ENCODE data around the gene TTC38.
A peak's percentile ranks its signal among the peaks of the same experiment; 100 is the strongest.

TTC38 gene

DNA sequence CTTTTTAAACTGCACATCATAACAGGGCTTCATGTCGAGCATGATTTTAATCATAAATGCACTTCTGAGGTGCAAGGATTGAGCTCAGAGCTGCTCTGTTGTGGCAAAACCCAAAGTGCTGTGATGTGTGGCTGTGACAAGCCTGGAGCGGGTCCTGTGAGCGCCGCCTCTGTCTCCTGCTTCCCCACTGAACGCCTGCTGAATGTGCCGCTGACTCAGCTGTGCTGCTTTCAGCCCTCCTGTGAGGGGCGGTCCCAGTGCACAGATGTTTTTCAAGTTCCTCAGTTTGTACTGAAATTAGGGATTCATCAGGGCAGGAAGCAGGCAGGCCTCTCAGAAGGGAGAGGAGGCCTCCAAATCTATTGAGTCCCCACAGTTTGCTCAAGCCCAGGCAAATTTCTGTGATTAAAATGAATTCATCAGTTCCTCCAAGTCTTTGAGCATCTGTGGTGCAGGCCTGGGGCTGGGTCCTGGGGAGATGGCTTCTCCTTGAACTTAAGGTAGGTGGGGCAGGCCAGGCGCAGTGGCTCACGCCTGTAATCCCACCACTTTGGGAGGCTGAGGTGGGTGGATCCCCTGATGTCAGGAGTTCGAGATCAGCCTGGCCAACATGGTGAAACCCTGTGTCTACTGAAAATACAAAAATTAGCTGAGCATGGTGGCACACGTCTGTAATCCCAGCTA lies 25.9 kb downstream of the TTC38 start:
- H3K27me3 ChIP-seq (replicated peaks; ENCODE audit: control insufficient read depth, insufficient read depth, low read length) = no peaks in the 10 kb centered on the region
- no peak overlapping the region for H3K4me3 ChIP-seq (replicated peaks; ENCODE audit: low read depth, low read length)
- TF ChIP-seq, protein P1, sequence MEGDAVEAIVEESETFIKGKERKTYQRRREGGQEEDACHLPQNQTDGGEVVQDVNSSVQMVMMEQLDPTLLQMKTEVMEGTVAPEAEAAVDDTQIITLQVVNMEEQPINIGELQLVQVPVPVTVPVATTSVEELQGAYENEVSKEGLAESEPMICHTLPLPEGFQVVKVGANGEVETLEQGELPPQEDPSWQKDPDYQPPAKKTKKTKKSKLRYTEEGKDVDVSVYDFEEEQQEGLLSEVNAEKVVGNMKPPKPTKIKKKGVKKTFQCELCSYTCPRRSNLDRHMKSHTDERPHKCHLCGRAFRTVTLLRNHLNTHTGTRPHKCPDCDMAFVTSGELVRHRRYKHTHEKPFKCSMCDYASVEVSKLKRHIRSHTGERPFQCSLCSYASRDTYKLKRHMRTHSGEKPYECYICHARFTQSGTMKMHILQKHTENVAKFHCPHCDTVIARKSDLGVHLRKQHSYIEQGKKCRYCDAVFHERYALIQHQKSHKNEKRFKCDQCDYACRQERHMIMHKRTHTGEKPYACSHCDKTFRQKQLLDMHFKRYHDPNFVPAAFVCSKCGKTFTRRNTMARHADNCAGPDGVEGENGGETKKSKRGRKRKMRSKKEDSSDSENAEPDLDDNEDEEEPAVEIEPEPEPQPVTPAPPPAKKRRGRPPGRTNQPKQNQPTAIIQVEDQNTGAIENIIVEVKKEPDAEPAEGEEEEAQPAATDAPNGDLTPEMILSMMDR (IDR thresholded peaks at IDR 0.05; ENCODE audit: insufficient read depth, low read length, poor library complexity, severe bottlenecking) = no peak
- DNase-seq (ENCODE audit: extremely low read depth, insufficient read length) = no peak
- peaks cover 11% of the 10 kb centered on the region for H3K36me3 ChIP-seq (ENCODE audit: control insufficient read depth, insufficient read depth, low read length)

- no peaks in the 10 kb centered on the region for H3K27me3 ChIP-seq (replicated peaks; ENCODE audit: control insufficient read depth, insufficient read depth, low read length)
- TF ChIP-seq, protein P1 (IDR thresholded peaks at IDR 0.05; ENCODE audit: insufficient read depth, low read length, poor library complexity, severe bottlenecking) = no peak
- DNase-seq (ENCODE audit: extremely low read depth, insufficient read length) = no peak
- H3K36me3 ChIP-seq (ENCODE audit: control insufficient read depth, insufficient read depth, low read length) = peaks cover 15% of the 10 kb centered on the region
- H3K4me3 ChIP-seq (replicated peaks; ENCODE audit: low read depth, low read length) = no peak overlapping the region
These were observed 27.0 kb downstream of the TTC38 start for GRCh38 chr22:46294784-46295183.

- peak overlapping the region; percentile 84 for H3K4me3 ChIP-seq (replicated peaks; ENCODE audit: low read depth, low read length)
- TF ChIP-seq, protein P1 (IDR thresholded peaks at IDR 0.05; ENCODE audit: insufficient read depth, low read length, poor library complexity, severe bottlenecking) = no peak
- no peak for DNase-seq (ENCODE audit: extremely low read depth, insufficient read length)
- H3K36me3 ChIP-seq (ENCODE audit: control insufficient read depth, insufficient read depth, low read length) = peaks cover 18% of the 10 kb centered on the region
- no peaks in the 10 kb centered on the region for H3K27me3 ChIP-seq (replicated peaks; ENCODE audit: control insufficient read depth, insufficient read depth, low read length)
These were observed 27.6 kb downstream of the TTC38 start for GRCh38 chr22:46295277-46295971.

DNA sequence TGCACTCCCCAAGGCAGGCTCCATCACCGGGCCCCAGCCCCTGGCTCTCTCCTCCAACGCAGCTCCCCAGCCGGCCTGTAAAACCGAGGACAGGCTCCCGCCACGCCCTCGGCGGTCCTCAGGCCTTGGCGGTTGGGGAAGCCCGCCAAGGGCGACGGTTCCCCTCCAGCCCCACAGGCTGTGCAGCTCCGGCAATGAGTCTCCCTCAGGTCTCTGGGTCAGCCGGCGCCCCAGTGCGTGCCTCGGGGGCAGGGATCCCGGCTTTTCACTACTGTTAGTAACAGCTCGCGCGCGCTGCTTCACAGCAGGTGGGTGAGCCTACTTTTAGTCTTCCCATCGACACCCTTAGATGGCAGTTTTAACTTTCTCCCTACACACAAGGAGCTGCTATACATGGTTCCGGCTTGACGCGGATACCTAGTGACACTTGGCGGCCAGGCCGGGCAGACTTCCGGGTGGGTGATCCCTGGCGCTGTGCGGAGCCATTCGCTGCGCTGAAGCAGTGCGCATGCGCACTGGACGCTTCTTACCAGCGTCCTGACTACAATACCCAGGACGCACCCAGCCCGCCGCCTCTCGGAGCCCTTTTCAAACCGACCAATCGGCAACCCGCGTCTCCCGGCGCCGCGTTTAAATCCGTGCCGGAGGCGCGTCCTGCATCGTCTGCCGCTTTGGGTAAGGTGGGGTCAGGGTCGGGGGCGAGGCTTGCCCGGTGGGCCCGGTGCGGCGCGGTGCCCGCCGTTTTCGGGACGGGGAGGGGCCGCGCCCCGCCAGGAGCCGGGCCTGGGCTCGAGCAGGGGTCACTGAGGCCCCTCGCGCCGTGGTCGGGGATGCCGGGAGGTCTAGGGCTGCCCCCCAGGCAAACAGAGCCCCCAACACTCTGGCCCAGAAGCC lies 28.7 kb downstream of the TTC38 start, which contains the start of gene GTSE1:
Gene GTSE1, plus strand, starts transcription at position 614 of the 894 bp plus-strand sequence. CDS start 531 bp downstream, outside the sequence.
- peaks cover 19% of the 10 kb centered on the region for H3K36me3 ChIP-seq (ENCODE audit: control insufficient read depth, insufficient read depth, low read length)
- no peaks in the 10 kb centered on the region for H3K27me3 ChIP-seq (replicated peaks; ENCODE audit: control insufficient read depth, insufficient read depth, low read length)
- peak; percentile 98 for DNase-seq (ENCODE audit: extremely low read depth, insufficient read length)
- TF ChIP-seq, protein P1 (IDR thresholded peaks at IDR 0.05; ENCODE audit: insufficient read depth, low read length, poor library complexity, severe bottlenecking) = peak; percentile 17
- H3K4me3 ChIP-seq (replicated peaks; ENCODE audit: low read depth, low read length) = peak within 1 kb of the TSS; percentile 84

- H3K27me3 ChIP-seq (replicated peaks; ENCODE audit: control insufficient read depth, insufficient read depth, low read length) = no peaks in the 10 kb centered on the region
- peak overlapping the region; percentile 84 for H3K4me3 ChIP-seq (replicated peaks; ENCODE audit: low read depth, low read length)
- DNase-seq (ENCODE audit: extremely low read depth, insufficient read length) = peak; percentile 47
- TF ChIP-seq, protein P1 (IDR thresholded peaks at IDR 0.05; ENCODE audit: insufficient read depth, low read length, poor library complexity, severe bottlenecking) = no peak
- peaks cover 15% of the 10 kb centered on the region for H3K36me3 ChIP-seq (ENCODE audit: control insufficient read depth, insufficient read depth, low read length)
These were observed 29.5 kb downstream of the TTC38 start for GRCh38 chr22:46297151-46297812.

Data from GM06990 (cell line).